GM12878 (cell line): ENCODE data around the gene ZNF496. TPM values are rescaled to one million over a fixed set of nuclear protein-coding genes. Genes with fewer than 3 reads are reported as not detected.
"Not testable (repeated sequence)": the region's sequence is repeated elsewhere in the genome, so short reads cannot be mapped to it uniquely, and the experiment has no call there.

Source experiments
- ATAC-seq: fragments of 200-7000 bp; cut with Tn5 transposase; 3 replicates; pipeline ENCODE4 v1.9.1; 2020; ENCODE audit warnings: mild to moderate bottlenecking, moderate library complexity
- BruUV-seq: library from RNA; stranded (reverse); fragments of 400-500 nt; replicated peaks from 2 replicates; lab custom pipeline; 2021; lab: Mats Ljungman, UMichigan
- CTCF ChIA-PET: fragments of 300-600 bp; sonication (Branson Sonifier 250); formaldehyde crosslinking; extraction: SDS; loops from one replicate; lab custom pipeline; 2021; ENCODE audit warnings: inconsistent platforms; lab: Yijun Ruan, JAX
- POLR2A ChIA-PET: fragments of 350-600 bp; formaldehyde crosslinking; extraction: SDS; loops from one replicate; lab custom pipeline; 2021; ENCODE audit warnings: inconsistent platforms; lab: Charles Lee
- RAD21 ChIA-PET: fragments of 300-600 bp; sonication (Branson Sonifier 250); formaldehyde crosslinking; loops from one replicate; lab custom pipeline; 2023; ENCODE audit warnings: antibody characterized with exemption; ENCODE audit not compliant: unreplicated experiment; lab: Charles Lee
- SMC1A ChIA-PET: fragments of 300-600 bp; sonication (Branson Sonifier 250); formaldehyde crosslinking; loops from one replicate; lab custom pipeline; 2023; ENCODE audit not compliant: unreplicated experiment, uncharacterized antibody; lab: Charles Lee
- DNase-seq: peaks from one replicate; pipeline ENCODE4 v3.0.0-alpha.2; 2011; ENCODE audit warnings: low read depth, low spot score
- FAIRE-seq: peaks from 3 replicates; lab custom pipeline; 2011; peaks lifted over from hg19 to GRCh38; lab: Jason Lieb, UNC
- H2AFZ ChIP-seq: 2 replicates; pipeline ENCODE4 v1.6.0; 2011; ENCODE audit warnings: low read depth, low read length, control low read depth; ENCODE audit not compliant: control insufficient read depth
- H3K27ac ChIP-seq: 2 replicates; pipeline ENCODE4 v1.5.1; 2011; ENCODE audit warnings: control low read depth; ENCODE audit not compliant: control insufficient read depth, insufficient read depth
- H3K27me3 ChIP-seq, 2 experiments: replicated peaks in 1 of 2; 2 replicates each; pipeline versions ENCODE4 v1.6.0 to v1.6.1; 2011; ENCODE audit warnings: low read length in 1 of 2; ENCODE audit not compliant: control insufficient read depth in 2 of 2, insufficient read depth in 2 of 2
- H3K36me3 ChIP-seq, 2 experiments: 2 replicates each; pipeline ENCODE4 v1.5.1; 2011; ENCODE audit warnings: low read length in 1 of 2; ENCODE audit not compliant: control insufficient read depth in 2 of 2, insufficient read depth in 2 of 2
- H3K4me1 ChIP-seq: 2 replicates; pipeline ENCODE4 v1.6.1; 2011; ENCODE audit warnings: mild to moderate bottlenecking, low read length, moderate library complexity, mixed read lengths; ENCODE audit not compliant: control insufficient read depth, insufficient read depth
- H3K4me2 ChIP-seq: 2 replicates; pipeline ENCODE4 v1.6.0; 2011; ENCODE audit warnings: control low read depth; ENCODE audit not compliant: control insufficient read depth, insufficient read depth
- H3K4me3 ChIP-seq: fragments of 200-600 bp; sonication (generic); 2 replicates; pipeline ENCODE4 v1.5.1; 2016
- H3K79me2 ChIP-seq: 2 replicates; pipeline ENCODE4 v1.6.0; 2011; ENCODE audit warnings: low read length; ENCODE audit not compliant: control insufficient read depth, insufficient read depth
- H3K9ac ChIP-seq: 2 replicates; pipeline ENCODE4 v1.8.0; 2011; ENCODE audit warnings: low read length, control low read depth, mixed read lengths; ENCODE audit not compliant: control insufficient read depth, insufficient read depth
- H3K9me3 ChIP-seq: replicated peaks from 3 replicates; pipeline ENCODE4 v1.5.1; 2011; ENCODE audit warnings: mild to moderate bottlenecking, low read length; ENCODE audit not compliant: control insufficient read depth, insufficient read depth
- H4K20me1 ChIP-seq: 2 replicates; pipeline ENCODE4 v1.6.0; 2011; ENCODE audit not compliant: control insufficient read depth, insufficient read depth
- CBFB ChIP-seq: IDR thresholded peaks from 2 replicates; pipeline ENCODE4 v1.6.1; 2016; ENCODE audit warnings: antibody characterized with exemption, low read depth
- EP300 ChIP-seq, 2 experiments: fragments of 150-350 bp in 1 of 2; IDR thresholded peaks; 2 replicates each; pipeline ENCODE4 v1.6.1; 2011 to 2012; ENCODE audit warnings: low read depth in 2 of 2, low read length in 2 of 2, borderline replicate concordance in 1 of 2, improper control_type of control experiment in 1 of 2, inconsistent platforms in 1 of 2; ENCODE audit not compliant: control insufficient read depth in 1 of 2
- IKZF2 ChIP-seq, 2 experiments: fragments of 450-650 bp; IDR thresholded peaks; 2 replicates each; pipeline ENCODE4 v1.6.1; 2017; ENCODE audit warnings: mild to moderate bottlenecking in 2 of 2, moderate library complexity in 2 of 2
- POLR2A ChIP-seq: IDR thresholded peaks from 2 replicates; pipeline ENCODE4 v1.6.1; 2011; ENCODE audit warnings: low read depth, mild to moderate bottlenecking, low read length
- SPI1 ChIP-seq: IDR thresholded peaks from 2 replicates; pipeline ENCODE4 v1.6.1; 2011; ENCODE audit warnings: low read depth, mild to moderate bottlenecking, low read length, moderate library complexity, borderline replicate concordance; ENCODE audit not compliant: insufficient read depth
- WGBS: methylation state at CpG from one replicate; pipeline ENCODE4 v1.1.6; 2016; ENCODE audit warnings: low lambda C conversion rate; ENCODE audit not compliant: insufficient replicate concordance, insufficient coverage; ENCODE audit errors: missing lambda C conversion rate; 5-methylcytosine and 5-hydroxymethylcytosine counted together
- in situ Hi-C: fragments of 300-500 bp; cut with MboI; formaldehyde crosslinking; loops from 9 replicates; pipeline ENCODE4 v1.14.3; 2018; ENCODE audit warnings: mixed read lengths
- intact Hi-C: fragments of 100-400 bp; cut with micrococcal nuclease; formaldehyde crosslinking; loops from one replicate; pipeline ENCODE4 v1.14.2; 2022; ENCODE audit not compliant: unreplicated experiment
- polyA plus RNA-seq, 11 experiments: library from polyadenylated mRNA; depleted of rRNA in 4 of 11; unstranded in 6 of 11; stranded (reverse) in 5 of 11; fragments of >200 nt; fragmentation: Nextera tagmentation in 4 of 11; fragmentation: Illumina TruSeq in 1 of 11; extraction: Ambion mirVana in 4 of 11; extraction: Trizol in 1 of 11; gene quantifications; 1 replicate in 1 of 11; 2 replicates in 10 of 11; pipeline versions ENCODE4 v1.2.1 to v1.2.3, GENCODE V29; 2011 to 2016; ENCODE audit warnings: inconsistent platforms in 2 of 11, missing spikeins in 2 of 11, low read depth in 1 of 11
- total RNA-seq, 4 experiments: library from RNA; depleted of rRNA in 3 of 4; stranded (reverse); fragments of >200 nt in 3 of 4; fragmentation: Illumina TruSeq in 1 of 4; extraction: Trizol in 1 of 4; gene quantifications; 2 replicates each; pipeline versions ENCODE4 v1.2.1 to v1.2.3, GENCODE V29; 2013 to 2021
- TF ChIP-seq, protein P1 (sequence below): fragments of 450-650 bp; conservative IDR thresholded peaks from 2 replicates; pipeline ENCODE4 v1.6.1; 2017; ENCODE audit warnings: mild to moderate bottlenecking, moderate library complexity

ZNF496 gene
- total and polyA plus RNA-seq, 10 of the 15 experiments (the other 5 are each of a cell fraction or from before 2014, with no cell fraction given): 1.6 to 26.4 (median 12.5) TPM

DNA sequence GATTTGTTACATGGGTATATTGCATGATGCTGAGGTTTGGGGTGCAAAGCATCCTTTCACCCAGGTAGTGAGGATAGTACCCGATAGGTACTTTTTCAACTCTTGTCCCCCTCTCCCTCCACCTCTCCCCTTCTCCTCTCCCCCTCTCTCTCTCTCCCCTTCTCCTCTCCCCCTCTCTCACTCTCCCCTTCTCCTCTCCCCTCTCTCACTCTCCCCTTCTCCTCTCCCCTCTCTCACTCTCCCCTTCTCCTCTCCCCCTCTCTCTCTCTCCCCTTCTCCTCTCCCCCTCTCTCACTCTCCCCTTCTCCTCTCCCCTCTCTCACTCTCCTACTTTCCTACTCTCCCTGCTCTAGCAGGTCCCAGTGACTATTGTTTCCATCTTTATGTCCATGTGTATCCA, 31.3 kb upstream of the ZNF496 start:
- H3K27me3 ChIP-seq, H3K79me2 ChIP-seq, H3K27ac ChIP-seq, H3K4me3 ChIP-seq, H3K4me2 ChIP-seq, H3K9me3 ChIP-seq, ATAC-seq, H2AFZ ChIP-seq, H3K36me3 ChIP-seq, H3K9ac ChIP-seq, POLR2A ChIA-PET, BruUV-seq, H4K20me1 ChIP-seq, DNase-seq, FAIRE-seq, intact Hi-C loops: not testable (repeated sequence)
- ChIA-PET SMC1A (interaction anchor here (1.3 kb wide), 2 partner anchors 10 to 25 kb away, joined by 3 to 4 read pairs; no protein-coding TSS in a partner anchor), CTCF (interaction anchor here (0.7 to 2.1 kb wide), 3 partner anchors 10 to 79 kb away, joined by 3 to 9 read pairs (median 4); no protein-coding TSS in a partner anchor), RAD21 (interaction anchor here (0.5 to 2.3 kb wide), 3 partner anchors 10 to 45 kb away, joined by 3 to 6 read pairs (median 3); no protein-coding TSS in a partner anchor)
- peaks cover 11% of the 10 kb centered on the region for H3K4me1 ChIP-seq
- in situ Hi-C loops: loop anchor here (25.0 kb wide), 1 partner anchor 1074 kb away; the partner anchor contains the start of gene OR2T2
- 100% methylated on average over 1 of the region's 1 CpG for WGBS

DNA sequence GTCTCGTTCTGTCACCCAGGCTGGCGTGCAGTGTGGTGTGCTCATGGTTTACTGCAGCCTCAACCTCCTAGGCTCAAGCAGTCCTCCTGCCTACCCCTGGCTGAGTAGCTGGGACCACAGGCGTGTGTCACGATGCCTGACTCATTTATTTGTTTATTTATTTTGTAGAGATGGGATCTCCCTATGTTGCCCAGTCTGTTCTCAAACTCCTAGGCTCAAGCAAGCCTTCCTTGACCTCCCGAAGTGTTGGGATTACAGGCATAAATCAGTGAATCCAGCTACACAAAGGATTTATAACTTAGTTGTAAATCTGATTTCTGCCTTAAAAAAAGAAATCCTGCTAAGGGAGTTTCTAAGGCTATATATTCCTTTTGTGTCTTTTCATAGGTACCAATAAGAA, 30.5 kb upstream of the ZNF496 start:
- no peak overlapping the region for H3K9ac ChIP-seq
- no peak overlapping the region for H3K4me2 ChIP-seq
- ChIA-PET RAD21 (interaction anchor here (0.5 to 2.3 kb wide), 4 partner anchors 11 to 44 kb away, joined by 3 to 6 read pairs (median 4); no protein-coding TSS in a partner anchor), CTCF (interaction anchor here (0.7 to 1.5 kb wide), 4 partner anchors 11 to 80 kb away, joined by 3 to 9 read pairs (median 4); no protein-coding TSS in a partner anchor), SMC1A (interaction anchor here (1.1 to 1.8 kb wide), 4 partner anchors 11 to 150 kb away, joined by 3 to 4 read pairs (median 4); no protein-coding TSS in a partner anchor), POLR2A (interaction anchor here (1.1 to 1.5 kb wide), 2 partner anchors 11 to 150 kb away, joined by 4 to 6 read pairs; no protein-coding TSS in a partner anchor)
- ATAC-seq: no peak
- H3K36me3 ChIP-seq: no peaks in the 10 kb centered on the region
- H3K27me3 ChIP-seq: no peaks in the 10 kb centered on the region
- WGBS: 72% methylated on average over 5 of the region's 5 CpGs
- BruUV-seq: no TSS peak
- H4K20me1 ChIP-seq: no peaks in the 10 kb centered on the region
- intact Hi-C loops (no loop called here), in situ Hi-C loops (loop anchor here (25.0 kb wide), 1 partner anchor 1075 kb away; the partner anchor contains the start of gene OR2T2)
- H2AFZ ChIP-seq: no peak overlapping the region
- H3K27ac ChIP-seq: no peak overlapping the region
- no peak for FAIRE-seq
- no peak overlapping the region for H3K4me3 ChIP-seq
- H3K79me2 ChIP-seq: no peaks in the 10 kb centered on the region
- H3K4me1 ChIP-seq: peaks cover 13% of the 10 kb centered on the region
- peaks cover 6% of the 10 kb centered on the region; the same call in 2 of the 3 replicates for H3K9me3 ChIP-seq
- no peak for TF ChIP-seq EP300 (IDR thresholded peaks at IDR 0.05; ENCODE audit: borderline replicate concordance in 1 of 2, control insufficient read depth in 1 of 2, low read depth in 2 of 2, low read length in 2 of 2)
- TF ChIP-seq IKZF2 (IDR thresholded peaks at IDR 0.05): no peak
- TF ChIP-seq CBFB: no peak
- no peak for TF ChIP-seq POLR2A
- TF ChIP-seq SPI1: no peak
- TF ChIP-seq, protein P1, sequence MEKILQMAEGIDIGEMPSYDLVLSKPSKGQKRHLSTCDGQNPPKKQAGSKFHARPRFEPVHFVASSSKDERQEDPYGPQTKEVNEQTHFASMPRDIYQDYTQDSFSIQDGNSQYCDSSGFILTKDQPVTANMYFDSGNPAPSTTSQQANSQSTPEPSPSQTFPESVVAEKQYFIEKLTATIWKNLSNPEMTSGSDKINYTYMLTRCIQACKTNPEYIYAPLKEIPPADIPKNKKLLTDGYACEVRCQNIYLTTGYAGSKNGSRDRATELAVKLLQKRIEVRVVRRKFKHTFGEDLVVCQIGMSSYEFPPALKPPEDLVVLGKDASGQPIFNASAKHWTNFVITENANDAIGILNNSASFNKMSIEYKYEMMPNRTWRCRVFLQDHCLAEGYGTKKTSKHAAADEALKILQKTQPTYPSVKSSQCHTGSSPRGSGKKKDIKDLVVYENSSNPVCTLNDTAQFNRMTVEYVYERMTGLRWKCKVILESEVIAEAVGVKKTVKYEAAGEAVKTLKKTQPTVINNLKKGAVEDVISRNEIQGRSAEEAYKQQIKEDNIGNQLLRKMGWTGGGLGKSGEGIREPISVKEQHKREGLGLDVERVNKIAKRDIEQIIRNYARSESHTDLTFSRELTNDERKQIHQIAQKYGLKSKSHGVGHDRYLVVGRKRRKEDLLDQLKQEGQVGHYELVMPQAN: no peak
- no peak for DNase-seq
